DMS53 treated with DMSO at 0.1 percent for 48 hours (cell line): ENCODE data around the gene SAA1.

Experiments used
- DNase-seq: peaks from one replicate; lab custom pipeline; 2025; ENCODE audit not compliant: unreplicated experiment; lab: John Stamatoyannopoulos, UW

The SAA1 gene

DNA sequence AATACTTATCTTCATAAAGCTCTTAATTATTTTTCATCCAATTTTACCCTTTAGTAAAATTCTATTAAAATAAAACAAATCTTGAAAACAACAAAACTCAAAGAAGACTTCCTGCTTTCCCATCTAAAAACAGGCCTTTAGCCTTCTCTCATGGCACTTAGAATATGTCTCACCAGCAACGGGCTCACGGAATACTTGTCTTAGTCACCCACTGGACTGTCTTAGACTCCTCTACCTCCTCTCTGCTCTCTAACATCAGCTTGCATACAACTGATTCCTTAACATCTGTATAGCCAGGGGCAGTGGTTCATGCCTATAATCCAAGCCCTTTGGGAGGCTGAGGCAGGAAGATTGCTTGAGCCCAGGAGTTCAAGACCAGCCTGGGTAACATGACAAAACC is 42.2 kb downstream of the SAA1 start:
- DNase-seq, result no peak

DNA sequence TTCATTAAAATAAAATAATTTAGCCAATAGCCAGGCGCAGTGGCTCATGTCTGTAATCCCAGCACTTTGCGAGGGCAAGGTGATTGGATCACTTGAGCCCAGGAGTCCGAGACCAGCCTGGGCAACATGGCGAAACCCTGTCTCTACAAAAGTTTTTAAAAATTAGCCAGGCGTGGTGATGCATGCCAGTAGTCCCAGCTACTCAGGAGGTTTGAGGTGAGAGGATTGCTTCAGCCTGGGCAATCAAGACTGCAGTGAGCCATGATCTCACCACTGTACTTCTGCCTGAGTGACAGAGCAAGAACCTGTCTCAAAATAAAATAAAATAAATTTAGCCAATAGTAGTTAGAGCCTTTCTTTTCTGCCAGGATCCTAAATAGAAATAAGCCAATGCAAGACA is 43.6 kb downstream of the SAA1 start:
- DNase-seq, result no peak

DNA sequence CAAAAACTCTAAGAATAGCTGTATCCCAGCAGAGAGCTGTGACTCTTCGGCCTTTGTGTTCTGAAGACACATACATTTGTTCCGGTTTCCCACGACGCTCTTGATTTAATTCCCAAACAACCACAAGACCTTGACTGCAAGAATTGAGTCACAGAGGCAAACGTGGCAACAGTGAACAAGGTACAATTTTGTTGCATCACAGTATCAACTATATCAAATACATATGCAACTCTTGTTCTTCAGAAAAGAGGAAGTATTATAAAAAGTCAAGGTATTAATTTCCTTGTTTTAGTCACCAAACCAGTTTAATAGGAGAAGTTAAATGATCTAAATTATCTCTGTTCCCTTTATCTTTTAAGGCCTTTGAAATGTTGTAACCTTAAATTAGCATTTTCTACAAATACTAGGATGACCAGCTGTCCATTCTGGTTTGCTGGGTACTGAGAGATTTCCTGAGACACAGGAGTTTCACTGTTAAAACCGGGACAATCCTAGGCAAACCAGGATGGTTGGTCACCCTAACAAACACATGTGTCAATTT is 44.8 kb downstream of the SAA1 start:
- no peak for DNase-seq

DNA sequence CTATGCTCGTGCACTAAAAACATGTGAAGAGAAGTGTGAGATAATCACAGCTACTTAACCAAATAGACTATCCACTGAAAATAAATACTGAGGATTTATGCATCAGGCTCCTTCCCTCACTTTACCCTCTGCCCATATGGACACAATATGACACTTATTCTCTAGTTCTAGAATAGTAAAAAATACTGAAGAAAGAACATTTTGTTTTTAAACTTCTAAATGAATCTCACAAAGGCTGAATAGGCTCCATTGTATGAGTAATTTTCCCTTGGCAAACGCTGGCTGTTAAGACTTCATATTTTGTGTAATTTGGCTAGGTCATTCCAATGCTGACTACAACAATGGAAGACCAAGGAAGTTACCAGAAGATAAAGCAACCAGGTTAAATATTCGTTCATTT is 45.9 kb downstream of the SAA1 start:
- no peak for DNase-seq

DNA sequence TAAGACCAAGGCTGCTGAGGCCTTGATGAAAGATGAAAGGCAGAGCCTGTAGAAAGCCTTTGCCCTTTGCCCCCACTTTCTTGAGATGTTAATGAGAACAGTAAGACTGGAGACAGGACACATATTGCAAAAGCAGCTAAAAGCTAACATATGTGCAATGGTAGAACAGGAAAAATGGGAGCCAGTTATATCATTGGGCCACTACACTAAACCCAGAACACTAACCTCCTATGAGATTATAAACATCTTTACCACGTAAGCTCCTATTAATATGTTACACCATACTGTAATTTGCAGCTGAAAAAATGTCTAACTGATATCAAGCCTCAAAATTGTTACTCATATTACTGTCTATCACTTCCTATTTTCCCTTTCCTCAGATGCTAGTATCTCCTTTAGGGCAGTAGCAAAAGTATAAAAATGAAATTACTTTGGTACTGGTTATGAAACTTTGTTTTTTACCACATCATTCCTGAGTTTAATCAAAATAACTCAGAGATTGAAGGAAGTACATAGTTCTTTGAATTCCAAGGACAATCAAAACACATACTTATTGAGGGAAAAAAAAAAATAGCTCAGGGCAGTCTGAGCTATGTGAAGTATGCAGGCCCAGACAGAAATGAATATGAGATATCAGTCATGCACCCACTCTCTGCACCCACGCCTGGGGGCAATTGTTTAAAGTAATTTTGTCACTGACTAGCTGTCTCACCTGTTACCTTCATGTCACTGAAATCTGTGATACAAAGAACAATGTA is 46.8 kb downstream of the SAA1 start:
- no peak for DNase-seq

DNA sequence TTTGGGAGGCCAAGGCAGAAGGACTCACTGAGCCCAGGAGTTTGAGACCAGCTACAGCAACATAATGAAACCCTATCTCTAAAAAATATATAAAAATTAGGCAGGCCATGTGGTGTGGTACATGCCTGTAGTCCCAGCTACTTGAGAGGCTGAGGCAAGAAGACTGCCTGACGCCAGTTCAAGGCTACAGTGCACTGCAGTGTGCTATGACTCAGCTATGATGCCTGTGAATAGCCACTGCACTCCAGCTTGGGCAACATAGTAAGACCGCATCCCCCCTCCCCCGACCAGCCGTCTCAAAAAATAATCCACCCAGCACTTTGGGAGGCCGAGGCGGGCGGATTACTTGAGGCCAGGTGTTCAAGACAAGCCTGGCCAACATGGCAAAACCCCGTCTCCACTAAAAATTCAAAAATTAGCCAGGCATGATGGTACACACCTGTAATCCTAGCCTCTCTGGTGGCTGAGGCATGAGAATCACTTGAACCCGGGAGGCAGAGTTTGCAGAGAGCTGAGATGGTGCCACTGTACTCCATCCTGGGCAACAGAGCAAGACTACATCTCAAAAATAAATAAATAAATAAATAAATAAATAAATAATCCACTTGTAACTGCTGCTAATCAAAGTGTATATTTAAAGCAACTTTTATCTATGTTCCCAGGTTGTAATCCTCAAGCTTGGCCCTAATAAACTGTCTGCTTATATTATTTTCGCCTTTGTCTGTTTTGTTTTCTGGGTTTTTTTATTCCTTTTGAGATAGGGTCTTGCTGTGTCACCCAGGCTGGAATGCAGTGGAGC is 48.1 kb downstream of the SAA1 start:
- DNase-seq, result no peak

DNA sequence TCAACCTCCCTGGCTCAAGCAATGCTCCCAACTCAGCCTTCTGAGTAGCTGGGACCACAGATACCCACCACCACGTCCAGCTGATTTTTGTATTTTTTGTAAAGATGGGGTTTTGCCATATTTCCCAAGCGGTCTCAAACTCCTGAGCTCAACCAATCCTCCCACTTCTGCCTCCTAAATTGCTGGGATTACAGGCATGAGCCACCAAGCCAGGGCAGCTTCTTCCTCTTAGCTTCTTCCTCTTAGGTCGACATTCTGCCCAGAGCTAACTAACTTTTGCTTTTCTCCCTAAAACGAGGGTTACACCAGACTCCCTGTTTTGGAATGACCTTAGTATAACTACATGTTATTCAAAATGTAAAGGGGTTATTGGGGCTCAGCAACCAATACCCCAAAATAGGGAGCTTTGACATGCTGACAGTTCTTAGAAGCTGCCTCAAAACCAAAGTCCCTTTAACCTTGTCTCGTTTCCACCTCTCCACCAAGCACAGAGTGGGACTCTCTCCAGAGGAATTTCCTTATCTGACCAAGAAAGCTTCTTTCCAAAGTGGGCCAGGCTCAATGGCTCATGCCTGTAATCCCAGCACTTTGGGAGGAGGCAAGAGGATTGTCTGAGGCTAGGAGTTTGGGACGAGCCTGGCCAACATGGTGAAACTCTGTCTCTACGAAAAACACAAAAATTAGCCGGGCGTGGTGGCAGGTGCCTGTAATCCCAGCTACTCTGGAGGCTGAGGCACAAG is 48.9 kb downstream of the SAA1 start:
- DNase-seq, result no peak

DNA sequence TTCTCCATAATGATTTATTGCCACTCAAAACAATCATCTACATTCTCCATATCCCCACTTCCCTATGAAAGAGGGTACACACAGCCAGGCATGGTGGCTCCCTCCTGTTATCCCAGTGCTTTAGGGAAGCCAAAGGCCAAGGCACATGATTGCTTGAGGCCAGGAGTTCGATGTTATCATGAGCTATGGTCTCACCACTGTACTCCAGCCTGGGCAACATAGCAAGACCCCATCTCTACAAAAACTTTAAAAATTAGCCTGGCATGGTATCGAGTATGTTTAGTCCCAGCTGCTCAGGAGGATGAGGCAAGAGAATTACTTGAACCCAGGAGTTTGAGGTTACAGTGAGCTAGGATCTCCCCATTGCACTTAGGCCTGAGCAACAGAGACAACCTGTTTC is 49.8 kb downstream of the SAA1 start:
- no peak for DNase-seq

DNA sequence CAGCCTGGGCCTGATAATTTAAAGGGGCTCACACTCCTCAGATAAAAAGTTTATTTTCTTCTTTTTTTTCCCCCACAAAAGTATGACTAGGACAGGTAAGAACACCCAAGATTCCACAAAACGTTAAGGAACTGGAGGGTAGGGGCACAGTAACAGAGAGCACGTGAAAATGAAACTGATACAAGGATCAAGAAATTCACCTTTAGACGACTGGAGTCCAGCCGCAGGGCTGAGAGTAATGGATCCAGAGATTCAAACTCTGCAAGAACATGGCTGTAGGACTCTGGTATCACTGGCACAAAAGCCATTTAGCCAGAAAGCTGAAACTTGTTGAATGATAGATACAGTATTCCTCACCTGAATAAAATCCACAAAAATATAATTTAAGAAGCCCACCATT is 51.5 kb downstream of the SAA1 start:
- DNase-seq, result no peak
